IMR-90 (cell line): Measurements from ENCODE around the gene TBCD. TPM values are rescaled to one million over a fixed set of nuclear protein-coding genes. Genes with fewer than 3 reads are reported as not detected.

ENCODE experiments used
- ATAC-seq: fragments of 200-7000 bp; cut with Tn5 transposase; 2 replicates; pipeline ENCODE4 v1.9.1; 2020; ENCODE audit warnings: low read depth, mild to moderate bottlenecking, moderate library complexity
- BruUV-seq: library from RNA; stranded (reverse); fragments of 400-500 nt; replicated peaks from 2 replicates; lab custom pipeline; 2021; lab: Mats Ljungman, UMichigan
- CTCF ChIA-PET: fragments of 300-600 bp; formaldehyde crosslinking; extraction: SDS; loops from one replicate; lab custom pipeline; 2021; ENCODE audit warnings: antibody characterized with exemption; lab: Yijun Ruan, JAX
- POLR2A ChIA-PET: fragments of 300-600 bp; sonication (Branson Sonifier 250); formaldehyde crosslinking; loops from one replicate; lab custom pipeline; 2022; ENCODE audit warnings: antibody characterized with exemption; ENCODE audit not compliant: unreplicated experiment; lab: Charles Lee
- DNase-seq: peaks from one replicate; pipeline ENCODE4 v3.0.0; 2013
- H2AFZ ChIP-seq: replicated peaks from 2 replicates; pipeline ENCODE3; 2013; ENCODE audit warnings: low read length, mild to moderate bottlenecking; ENCODE audit not compliant: poor library complexity
- H2AK5ac ChIP-seq: 2 replicates; pipeline ENCODE4 v1.6.1; 2013; ENCODE audit warnings: low read depth, low read length, inconsistent platforms
- H2AK9ac ChIP-seq: replicated peaks from 2 replicates; pipeline ENCODE3; 2013; ENCODE audit warnings: mild to moderate bottlenecking, low read depth, low read length, moderate library complexity; ENCODE audit not compliant: poor library complexity
- H2BK120ac ChIP-seq: 2 replicates; pipeline ENCODE4 v1.6.1; 2013; ENCODE audit warnings: low read depth, low read length, inconsistent platforms
- H2BK15ac ChIP-seq: 3 replicates; pipeline ENCODE4 v1.6.1; 2013; ENCODE audit warnings: low read depth, low read length, inconsistent platforms
- H2BK20ac ChIP-seq: 2 replicates; pipeline ENCODE4 v1.6.1; 2013; ENCODE audit warnings: low read depth, mild to moderate bottlenecking, inconsistent platforms, low read length, moderate library complexity
- H2BK5ac ChIP-seq: 2 replicates; pipeline ENCODE4 v1.6.1; 2013; ENCODE audit warnings: mild to moderate bottlenecking, low read depth, low read length, inconsistent platforms; ENCODE audit not compliant: poor library complexity, severe bottlenecking
- H3K14ac ChIP-seq: replicated peaks from 2 replicates; pipeline ENCODE4 v1.6.1; 2013; ENCODE audit warnings: low read depth, low read length, inconsistent platforms
- H3K18ac ChIP-seq: 2 replicates; pipeline ENCODE4 v1.6.1; 2013; ENCODE audit warnings: low read depth, low read length, control low read depth
- H3K23ac ChIP-seq: 2 replicates; pipeline ENCODE4 v1.6.1; 2013; ENCODE audit warnings: low read depth, low read length, inconsistent platforms
- H3K27ac ChIP-seq: 2 replicates; pipeline ENCODE4 v1.5.1; 2013; ENCODE audit warnings: mild to moderate bottlenecking, control low read depth, low read length; ENCODE audit not compliant: insufficient read depth
- H3K27me3 ChIP-seq: 2 replicates; pipeline ENCODE4 v1.6.1; 2013; ENCODE audit warnings: low read length; ENCODE audit not compliant: control insufficient read depth, insufficient read depth
- H3K36me3 ChIP-seq: 2 replicates; pipeline ENCODE4 v1.6.1; 2013; ENCODE audit warnings: low read length, mixed read lengths; ENCODE audit not compliant: control insufficient read depth, insufficient read depth
- H3K4ac ChIP-seq: 2 replicates; pipeline ENCODE4 v1.6.1; 2013; ENCODE audit warnings: low read depth, low read length, inconsistent platforms
- H3K4me1 ChIP-seq: 2 replicates; pipeline ENCODE4 v1.6.1; 2013; ENCODE audit warnings: low read length, mixed read lengths; ENCODE audit not compliant: control insufficient read depth, insufficient read depth
- H3K4me2 ChIP-seq: 2 replicates; pipeline ENCODE4 v1.6.1; 2013; ENCODE audit warnings: low read depth, mild to moderate bottlenecking, control low read depth, low read length, moderate library complexity
- H3K4me3 ChIP-seq: 2 replicates; pipeline ENCODE4 v1.5.1; 2013; ENCODE audit warnings: low read depth, mild to moderate bottlenecking, control low read depth, low read length, moderate library complexity; ENCODE audit not compliant: insufficient read depth
- H3K56ac ChIP-seq: 2 replicates; pipeline ENCODE4 v1.6.1; 2013; ENCODE audit warnings: low read length, inconsistent platforms; ENCODE audit not compliant: insufficient read depth; ENCODE audit errors: extremely low read depth
- H3K79me1 ChIP-seq, 2 experiments: 2 replicates each; pipeline ENCODE4 v1.6.1; 2013; ENCODE audit warnings: low read length in 2 of 2, inconsistent platforms in 1 of 2, low read depth in 1 of 2
- H3K9ac ChIP-seq: 2 replicates; pipeline ENCODE4 v1.6.1; 2013; ENCODE audit warnings: low read depth, low read length, control low read depth
- H3K9me1 ChIP-seq: 2 replicates; pipeline ENCODE4 v1.6.1; 2013; ENCODE audit warnings: low read length, inconsistent platforms; ENCODE audit not compliant: insufficient read depth
- H3K9me3 ChIP-seq: 2 replicates; pipeline ENCODE4 v1.6.1; 2013; ENCODE audit warnings: low read length; ENCODE audit not compliant: control insufficient read depth, insufficient read depth
- H4K20me1 ChIP-seq: 2 replicates; pipeline ENCODE4 v1.6.1; 2013; ENCODE audit warnings: low read length, inconsistent platforms; ENCODE audit not compliant: insufficient read depth
- H4K5ac ChIP-seq: 2 replicates; pipeline ENCODE4 v1.6.1; 2013; ENCODE audit warnings: mild to moderate bottlenecking, low read depth, low read length, control low read depth
- H4K8ac ChIP-seq, 2 experiments: 2 replicates each; pipeline ENCODE4 v1.6.1; 2013; ENCODE audit warnings: low read depth in 2 of 2, low read length in 2 of 2, control low read depth in 1 of 2, inconsistent platforms in 1 of 2
- H4K91ac ChIP-seq: 2 replicates; pipeline ENCODE4 v1.6.1; 2013; ENCODE audit warnings: low read depth, low read length, inconsistent platforms; ENCODE audit not compliant: insufficient read depth
- BHLHE40 ChIP-seq: fragments of 150-350 bp; IDR thresholded peaks from 2 replicates; pipeline ENCODE4 v1.6.1; 2016; ENCODE audit warnings: mild to moderate bottlenecking, low read depth, low read length
- CEBPB ChIP-seq: IDR thresholded peaks from 2 replicates; pipeline ENCODE4 v1.6.1; 2012; ENCODE audit warnings: low read depth, low read length, improper control_type of control experiment
- NFE2L2 ChIP-seq: fragments of 150-350 bp; IDR thresholded peaks from 2 replicates; pipeline ENCODE4 v1.6.1; 2016; ENCODE audit warnings: low read depth, mild to moderate bottlenecking, low read length
- RAD21 ChIP-seq: IDR thresholded peaks from 2 replicates; pipeline ENCODE4 v1.6.1; 2012; ENCODE audit warnings: low read length, improper control_type of control experiment
- RCOR1 ChIP-seq: IDR thresholded peaks from 2 replicates; pipeline ENCODE4 v1.6.1; 2012; ENCODE audit warnings: mild to moderate bottlenecking, low read length, improper control_type of control experiment; ENCODE audit not compliant: insufficient replicate concordance
- WGBS, 2 experiments: methylation state at CpG; one replicate each; pipeline versions ENCODE4 v1.1.5 to v1.1.7; 2013; ENCODE audit warnings: missing lambda C conversion rate in 2 of 2; ENCODE audit not compliant: insufficient read length in 1 of 2; ENCODE audit errors: extremely low coverage in 2 of 2; 5-methylcytosine and 5-hydroxymethylcytosine counted together
- dilution Hi-C: fragments of 300-500 bp; cut with HindIII; formaldehyde crosslinking; loops from one replicate; pipeline ENCODE4 v1.14.3; 2018; ENCODE audit warnings: low sequenced_read_pairs; ENCODE audit not compliant: unreplicated experiment
- in situ Hi-C: fragments of 300-500 bp; cut with MboI; formaldehyde crosslinking; loops from 3 replicates; pipeline ENCODE4 v1.14.3; 2019; ENCODE audit warnings: low sequenced_read_pairs, inconsistent platforms, mixed read lengths
- intact Hi-C: fragments of 100-400 bp; cut with micrococcal nuclease; formaldehyde crosslinking; loops from 2 replicates; pipeline ENCODE4 v1.10.0; 2022
- polyA plus RNA-seq, 3 experiments: library from polyadenylated mRNA; depleted of rRNA; stranded (reverse); fragments of >200 nt; gene quantifications; 2 replicates each; pipeline ENCODE4 v1.2.3, GENCODE V29; 2012; ENCODE audit warnings: low replicate concordance in 1 of 3
- total RNA-seq: library from RNA; depleted of rRNA; stranded (reverse); fragments of >200 nt; gene quantifications from 2 replicates; pipeline ENCODE4 v1.2.3, GENCODE V29; 2012

The TBCD gene
- total and polyA plus RNA-seq, 2 of the 4 experiments (the other 2 are of a cell fraction) = 21.9 to 54.5 TPM

- Histone ChIP-seq H3K9ac (no peak overlapping the region), H3K27me3 (no peaks in the 10 kb centered on the region), H2AK9ac (no peak overlapping the region), H4K5ac (no peak overlapping the region), H3K14ac (peak overlapping the region; percentile 35; the same call in 1 of the 2 replicates), H3K27ac (no peak overlapping the region), H2AK5ac (no peak overlapping the region), H2AFZ (no peak overlapping the region), H2BK5ac (no peak overlapping the region), H2BK20ac (no peak overlapping the region), H4K20me1 (no peaks in the 10 kb centered on the region), H2BK15ac (no peak overlapping the region), H3K9me3 (no peaks in the 10 kb centered on the region), H3K36me3 (peaks cover 14% of the 10 kb centered on the region), H4K91ac (no peak overlapping the region), H2BK120ac (no peak overlapping the region), H3K18ac (no peak overlapping the region), H3K56ac (no peak overlapping the region), H3K4me3 (no peak overlapping the region), H3K9me1 (peaks cover 15% of the 10 kb centered on the region), H4K8ac (no peak overlapping the region; a peak in 1 of 4 replicates), H3K4me1 (peaks cover 6% of the 10 kb centered on the region), H3K79me1 (peaks cover 6 to 32% of the 10 kb centered on the region in 2 experiments; a peak in 3 of 4 replicates), H3K4ac (no peak overlapping the region; the same call in 1 of the 2 replicates), H3K4me2 (no peak overlapping the region), H3K23ac (no peak overlapping the region)
- dilution Hi-C loops = no loop called here
- in situ Hi-C loops = no loop called here
- ATAC-seq = peak; percentile 35; the same call in 1 of the 2 replicates
- no TSS peak for BruUV-seq
- peak; percentile 32 for DNase-seq
- TF ChIP-seq CEBPB (no peak), BHLHE40 (no peak), RAD21 (no peak), RCOR1 (no peak), NFE2L2 (0 out of 2 replicates have a peak, but pooled peaks have one; percentile 24)
- 99% methylated on average over 13 of the region's 19 CpGs; no CpG with 5 or more reads in 1 of the 2 experiments for WGBS, 2 experiments
- ChIA-PET CTCF (no interaction called here), POLR2A (no interaction called here)
- intact Hi-C loops = no loop called here
Observed at GRCh38 chr17:82900741-82901140, 148.9 kb downstream of the TBCD start.
